Measurements from ENCODE around the gene ACACA.
"Not testable (repeated sequence)": the region's sequence is repeated elsewhere in the genome, so short reads cannot be mapped to it uniquely, and the experiment has no call there.

The ACACA gene

GRCh38 chr17:37174205-37174604 is 232.4 kb downstream of the ACACA start:
- DNase-seq (ENCODE audit: low spot score) = no peak

- DNase-seq (ENCODE audit: low spot score) = no peak
Measured at GRCh38 chr17:37170881-37171425, 235.7 kb downstream of the ACACA start.

- DNase-seq (ENCODE audit: low spot score) = no peak
Measured at GRCh38 chr17:37168731-37169353, 237.8 kb downstream of the ACACA start.

- DNase-seq (ENCODE audit: low spot score) = no peak
Measured at GRCh38 chr17:37167756-37168155, 238.9 kb downstream of the ACACA start.

GRCh38 chr17:37164057-37164456 is 242.6 kb downstream of the ACACA start:
- no peak for DNase-seq (ENCODE audit: low spot score)

GRCh38 chr17:37162800-37163199 is 243.8 kb downstream of the ACACA start:
- no peak for DNase-seq (ENCODE audit: low spot score)

GRCh38 chr17:37160944-37161343 is 245.7 kb downstream of the ACACA start:
- DNase-seq (ENCODE audit: low spot score) = no peak

- DNase-seq (ENCODE audit: low spot score) = no peak
Measured at GRCh38 chr17:37158290-37158689, 248.3 kb downstream of the ACACA start.

- DNase-seq (ENCODE audit: low spot score) = no peak
Measured at GRCh38 chr17:37148156-37148555, 258.5 kb downstream of the ACACA start.

- no peak for DNase-seq (ENCODE audit: low spot score)
Measured at GRCh38 chr17:37147301-37147812, 259.3 kb downstream of the ACACA start.

- DNase-seq (ENCODE audit: low spot score) = no peak
Measured at GRCh38 chr17:37146086-37147064, 260.3 kb downstream of the ACACA start.

- DNase-seq (ENCODE audit: low spot score) = no peak
Measured at GRCh38 chr17:37144075-37144701, 262.4 kb downstream of the ACACA start.

GRCh38 chr17:37143558-37143957 is 263.1 kb downstream of the ACACA start:
- not testable (repeated sequence) for DNase-seq (ENCODE audit: low spot score)

- no peak for DNase-seq (ENCODE audit: low spot score)
Measured at GRCh38 chr17:37142294-37142896, 264.2 kb downstream of the ACACA start.

- no peak for DNase-seq (ENCODE audit: low spot score)
Measured at GRCh38 chr17:37138571-37139120, 268.0 kb downstream of the ACACA start.

- no peak for DNase-seq (ENCODE audit: low spot score)
Measured at GRCh38 chr17:37137906-37138514, 268.6 kb downstream of the ACACA start.

- DNase-seq (ENCODE audit: low spot score) = no peak
Measured at GRCh38 chr17:37137070-37137610, 269.5 kb downstream of the ACACA start.

- no peak for DNase-seq (ENCODE audit: low spot score)
Measured at GRCh38 chr17:37135576-37135975, 271.1 kb downstream of the ACACA start.

- no peak for DNase-seq (ENCODE audit: low spot score)
Measured at GRCh38 chr17:37134050-37134449, 272.6 kb downstream of the ACACA start.

- no peak for DNase-seq (ENCODE audit: low spot score)
Measured at GRCh38 chr17:37133136-37133535, 273.5 kb downstream of the ACACA start.
